GM18951 (cell line): ENCODE measurements around the gene GP1BB.

Experiments used
- POLR2A ChIP-seq: IDR thresholded peaks from 4 replicates; pipeline ENCODE4 v1.6.1; 2011; ENCODE audit warnings: mild to moderate bottlenecking; ENCODE audit not compliant: insufficient read length, insufficient read depth; ENCODE audit errors: extremely low read depth
- in situ Hi-C: fragments of 300-500 bp; cut with MboI; formaldehyde crosslinking; loops from one replicate; pipeline ENCODE4 v1.12.0; 2022; ENCODE audit warnings: low sequenced_read_pairs, mixed read lengths, inconsistent platforms; ENCODE audit not compliant: unreplicated experiment

GP1BB gene

DNA sequence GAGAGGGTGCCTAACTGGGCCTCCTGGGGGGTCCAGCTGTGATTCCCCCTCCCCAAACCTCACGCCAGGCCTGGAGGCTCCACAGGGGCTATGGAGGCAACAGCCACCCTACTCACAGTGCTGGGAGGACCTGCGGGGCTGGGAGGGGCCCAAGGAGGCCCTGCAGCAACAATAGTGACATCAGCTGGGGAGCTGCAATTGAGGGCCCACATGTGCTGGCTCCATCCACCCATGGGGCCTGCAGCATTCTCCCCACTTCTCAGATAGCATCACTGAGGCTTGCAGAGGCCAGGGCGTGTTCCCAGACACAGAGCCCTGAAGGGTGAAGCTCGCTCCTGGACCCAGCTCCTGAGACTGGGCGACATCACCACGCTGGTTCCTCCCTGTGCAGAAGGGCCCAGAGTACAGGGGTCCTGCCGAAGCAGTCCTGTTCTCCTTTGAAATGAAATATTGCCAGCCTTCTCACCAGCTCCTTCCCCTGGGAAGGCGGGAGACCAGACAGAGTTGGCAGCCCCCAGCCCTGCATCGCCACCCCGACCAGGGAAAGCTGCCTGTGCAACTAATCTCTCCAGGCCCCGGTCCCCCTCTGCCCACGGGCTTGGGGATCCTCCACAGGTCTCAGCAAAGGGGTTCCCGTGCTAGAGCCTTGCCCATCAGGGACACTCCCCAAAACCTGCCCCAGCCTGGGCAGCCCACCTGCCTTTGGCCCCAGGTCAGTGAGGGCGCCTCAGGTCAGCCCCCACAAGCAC, 28.3 kb downstream of the GP1BB start:
- in situ Hi-C loops = no loop called here
- no peak for TF ChIP-seq POLR2A

- in situ Hi-C loops = no loop called here
- no peak for TF ChIP-seq POLR2A
Measured at GRCh38 chr22:19753090-19753842, 29.9 kb downstream of the GP1BB start.

DNA sequence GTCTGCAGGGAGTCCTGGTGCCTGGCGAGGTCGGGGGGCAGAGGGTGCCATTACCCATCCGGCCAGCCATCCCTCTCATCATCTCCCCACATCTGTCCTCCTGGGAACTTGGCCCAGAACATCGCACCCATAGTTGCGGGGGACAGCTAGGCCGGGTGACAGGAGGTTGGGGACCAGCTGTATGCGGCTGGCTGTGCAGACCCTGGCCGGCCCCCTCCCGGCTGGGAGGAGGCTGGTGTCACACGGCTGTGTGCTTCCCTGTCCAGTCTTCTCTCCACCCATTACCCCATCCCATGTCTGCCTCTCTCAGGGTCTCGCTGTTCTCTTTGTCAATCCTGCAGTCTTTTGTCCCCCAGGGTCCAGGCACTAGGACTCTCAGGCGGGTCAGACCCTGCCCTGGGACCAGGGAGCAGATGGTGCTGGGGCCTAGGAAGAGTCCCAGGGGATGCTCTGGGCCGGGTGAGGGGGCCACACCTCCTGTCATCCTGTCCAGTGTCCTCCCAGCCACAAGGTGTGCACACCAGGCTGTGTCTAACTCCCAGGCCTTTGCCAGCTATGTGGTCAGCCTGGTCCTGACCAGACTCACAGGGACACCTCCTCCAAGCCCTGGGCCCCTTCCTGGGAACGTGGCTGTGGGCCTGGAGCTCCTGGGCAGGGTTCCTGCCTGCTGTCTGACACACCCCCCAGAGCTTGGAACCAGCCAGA, 30.8 kb downstream of the GP1BB start:
- in situ Hi-C loops = no loop called here
- TF ChIP-seq POLR2A = no peak

GRCh38 chr22:19754701-19755144, 31.4 kb downstream of the GP1BB start:
- in situ Hi-C loops = no loop called here
- no peak for TF ChIP-seq POLR2A

GRCh38 chr22:19755145-19755710, 31.9 kb downstream of the GP1BB start:
- in situ Hi-C loops = no loop called here
- TF ChIP-seq POLR2A = no peak

DNA sequence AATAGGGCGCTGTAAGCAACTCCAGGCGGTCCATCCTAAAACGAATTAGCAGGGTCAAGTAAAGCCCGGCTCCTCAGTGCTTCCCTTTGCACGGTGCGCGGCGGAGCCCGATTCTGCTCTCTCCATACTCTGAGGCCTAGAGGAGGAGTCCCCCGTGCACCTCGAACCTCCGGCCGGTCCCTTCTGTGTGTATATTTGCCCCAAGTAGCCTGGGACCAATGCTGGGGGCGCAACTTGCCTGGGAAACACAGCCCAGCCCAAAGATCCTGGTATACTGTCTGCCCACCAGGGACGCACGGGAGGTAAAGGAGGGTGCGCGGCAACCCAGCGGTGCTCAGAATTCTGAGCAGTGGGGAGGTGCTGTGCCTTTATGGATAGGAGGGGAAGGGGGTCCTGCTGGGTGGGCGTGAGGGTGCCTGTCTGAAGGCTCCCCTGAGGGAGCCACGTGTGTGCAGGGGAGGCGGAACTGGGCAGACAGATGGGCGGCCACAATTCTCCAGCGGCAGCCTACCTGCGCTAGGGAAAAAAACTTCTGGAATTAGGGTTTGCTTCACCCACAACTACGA, 32.5 kb downstream of the GP1BB start:
- no peak for TF ChIP-seq POLR2A
- in situ Hi-C loops = no loop called here

GRCh38 chr22:19756288-19757128, 33.2 kb downstream of the GP1BB start:
- no peak for TF ChIP-seq POLR2A
- in situ Hi-C loops = no loop called here

DNA sequence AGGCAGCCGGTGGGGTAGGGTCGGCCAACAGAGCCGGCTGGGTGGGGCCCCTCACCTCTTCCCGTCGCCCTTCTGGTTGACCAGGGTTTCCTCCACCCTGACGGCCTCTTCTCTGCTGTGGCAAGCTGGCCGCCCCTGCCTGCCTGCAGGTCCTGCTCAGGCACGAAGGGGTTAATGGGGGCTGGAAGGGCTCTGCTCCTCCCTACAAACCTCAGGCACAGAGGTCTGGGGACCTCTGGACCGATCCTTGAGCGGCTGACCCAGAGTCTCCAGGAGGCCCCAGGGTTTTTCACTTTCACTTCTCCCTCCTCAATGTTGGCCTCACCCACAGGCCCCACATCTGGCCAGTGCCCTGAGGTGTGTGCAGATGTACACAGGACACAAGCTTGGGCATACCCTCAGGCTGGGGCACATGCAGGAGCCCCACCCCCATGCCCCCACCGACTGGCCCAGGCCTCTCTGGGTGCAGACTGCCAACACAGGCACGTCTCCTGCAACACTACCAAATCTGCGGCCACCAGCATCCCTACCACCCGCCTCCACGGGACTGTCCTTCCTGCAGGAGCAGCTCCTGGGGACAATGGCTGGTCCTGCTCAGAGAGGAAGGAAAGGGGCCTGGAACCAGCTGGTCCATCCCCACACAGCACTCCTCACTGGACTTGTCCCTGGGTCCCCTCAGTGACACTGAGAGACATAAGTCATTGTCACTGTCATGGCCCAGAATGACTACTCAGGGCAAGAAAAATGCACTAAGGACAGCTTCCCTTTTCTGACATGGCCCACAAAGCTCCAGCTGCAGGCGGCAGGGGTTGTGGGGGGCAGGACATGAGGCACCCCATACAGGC, 34.0 kb downstream of the GP1BB start:
- in situ Hi-C loops = no loop called here
- TF ChIP-seq POLR2A = no peak

DNA sequence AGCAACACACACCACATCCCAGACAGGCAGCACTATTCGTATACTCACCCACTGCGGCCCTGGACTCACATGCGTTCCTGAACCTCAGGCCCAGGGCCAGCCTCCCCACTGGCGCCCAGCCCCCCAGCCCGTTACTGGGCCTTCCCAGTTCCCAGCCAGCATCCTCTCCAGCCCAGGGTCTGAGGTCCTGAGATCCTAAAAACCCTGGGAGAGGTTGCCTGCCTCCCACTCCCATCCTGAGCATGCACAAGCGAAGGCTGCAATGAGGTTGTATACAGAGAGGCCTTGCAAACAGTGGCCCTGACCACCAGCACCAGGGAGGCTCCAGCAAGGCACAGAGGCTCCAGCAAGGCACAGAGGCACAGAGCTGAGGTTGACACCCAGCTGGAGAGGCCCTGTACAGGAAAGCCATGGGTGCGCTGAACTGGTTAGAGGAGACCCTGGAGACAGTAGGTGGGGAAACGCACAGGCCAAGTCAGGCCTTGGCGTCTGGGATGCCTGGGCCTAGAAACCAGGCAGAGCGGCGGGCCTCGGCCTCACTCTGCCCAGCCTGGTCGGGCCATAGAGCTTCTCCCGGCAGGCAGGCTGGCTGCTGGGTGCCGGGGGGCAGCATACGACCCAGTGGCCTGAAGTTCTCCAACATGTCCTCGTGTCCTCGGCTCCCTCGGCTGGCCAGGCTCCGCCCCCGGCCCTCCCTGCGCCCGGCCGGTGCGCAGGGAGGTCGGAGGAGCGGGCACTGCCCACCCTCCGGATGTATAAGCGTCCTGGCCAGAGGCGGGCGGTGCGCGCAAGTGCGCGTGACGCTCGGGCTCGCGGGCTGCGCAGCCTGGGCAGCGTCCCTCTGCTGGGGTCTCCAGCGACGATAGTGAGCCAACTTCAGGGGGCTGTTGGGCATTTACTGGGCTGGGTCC, 34.9 kb downstream of the GP1BB start:
- in situ Hi-C loops = no loop called here
- no peak for TF ChIP-seq POLR2A

GRCh38 chr22:19758896-19759426, 35.6 kb downstream of the GP1BB start:
- no peak for TF ChIP-seq POLR2A
- in situ Hi-C loops = no loop called here
